HG03064 (cell line): ENCODE data around the gene TSPAN12.
"Not testable (repeated sequence)": the region's sequence is repeated elsewhere in the genome, so short reads cannot be mapped to it uniquely, and the experiment has no call there.

Experiments
- ATAC-seq: cut with Tn5 transposase; IDR thresholded peaks from one replicate; pipeline ENCODE4 v1.9.1; 2021; ENCODE audit warnings: low read depth; ENCODE audit not compliant: unreplicated experiment

The TSPAN12 gene, protein sequence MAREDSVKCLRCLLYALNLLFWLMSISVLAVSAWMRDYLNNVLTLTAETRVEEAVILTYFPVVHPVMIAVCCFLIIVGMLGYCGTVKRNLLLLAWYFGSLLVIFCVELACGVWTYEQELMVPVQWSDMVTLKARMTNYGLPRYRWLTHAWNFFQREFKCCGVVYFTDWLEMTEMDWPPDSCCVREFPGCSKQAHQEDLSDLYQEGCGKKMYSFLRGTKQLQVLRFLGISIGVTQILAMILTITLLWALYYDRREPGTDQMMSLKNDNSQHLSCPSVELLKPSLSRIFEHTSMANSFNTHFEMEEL

DNA sequence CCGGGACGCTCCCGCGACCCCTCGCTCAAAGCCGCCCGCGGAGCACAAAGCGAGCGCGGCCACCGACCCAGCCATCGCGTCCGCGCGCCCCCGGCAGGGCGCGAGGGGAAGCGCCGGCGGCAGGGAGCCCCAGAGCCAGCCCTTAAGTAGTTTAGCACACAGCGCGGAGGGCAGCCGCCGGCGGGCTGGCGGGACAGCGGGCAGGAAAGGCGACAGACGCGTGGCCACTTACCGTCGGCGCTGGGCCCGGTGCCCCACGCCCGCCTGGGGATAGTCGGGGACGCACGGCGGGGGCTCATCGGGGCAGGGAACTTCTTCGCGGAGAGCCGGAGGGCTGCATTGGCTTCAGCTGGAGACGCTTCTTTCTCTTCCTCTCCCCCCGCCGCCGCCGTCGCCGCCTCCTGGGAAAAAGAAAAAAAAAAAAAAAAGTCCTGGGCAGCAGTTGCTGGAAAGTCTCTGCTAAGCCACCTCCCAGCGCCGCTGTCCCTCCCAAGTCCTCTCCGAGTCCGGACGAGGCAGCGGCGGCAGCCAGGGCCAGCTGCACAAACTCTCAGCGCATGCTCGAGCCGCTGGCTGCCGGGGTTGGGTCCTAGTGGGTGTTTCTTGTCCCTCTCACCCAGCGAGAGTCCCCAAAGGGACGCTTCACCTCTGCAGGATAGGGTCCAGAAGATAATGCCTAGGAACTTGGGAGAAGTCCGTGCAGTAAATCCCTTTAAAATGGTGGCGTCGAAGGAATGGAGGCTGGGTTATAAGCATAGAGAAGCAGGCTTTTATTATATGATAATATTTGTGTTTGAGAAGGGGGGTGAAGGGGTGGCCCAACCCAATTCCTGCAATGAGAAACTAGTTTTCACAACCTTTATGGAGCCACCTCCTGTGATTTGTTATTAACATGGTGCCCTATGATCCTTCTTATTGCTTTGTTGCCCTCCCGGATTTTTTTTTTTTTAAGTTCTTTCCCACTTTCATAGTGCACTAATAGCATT lies at the start of gene TSPAN12:
Gene TSPAN12, minus strand, starts transcription at position 557 of the 986 bp plus-strand sequence. CDS start 1,381 bp downstream, outside the sequence.
- peak; percentile 88 for ATAC-seq

DNA sequence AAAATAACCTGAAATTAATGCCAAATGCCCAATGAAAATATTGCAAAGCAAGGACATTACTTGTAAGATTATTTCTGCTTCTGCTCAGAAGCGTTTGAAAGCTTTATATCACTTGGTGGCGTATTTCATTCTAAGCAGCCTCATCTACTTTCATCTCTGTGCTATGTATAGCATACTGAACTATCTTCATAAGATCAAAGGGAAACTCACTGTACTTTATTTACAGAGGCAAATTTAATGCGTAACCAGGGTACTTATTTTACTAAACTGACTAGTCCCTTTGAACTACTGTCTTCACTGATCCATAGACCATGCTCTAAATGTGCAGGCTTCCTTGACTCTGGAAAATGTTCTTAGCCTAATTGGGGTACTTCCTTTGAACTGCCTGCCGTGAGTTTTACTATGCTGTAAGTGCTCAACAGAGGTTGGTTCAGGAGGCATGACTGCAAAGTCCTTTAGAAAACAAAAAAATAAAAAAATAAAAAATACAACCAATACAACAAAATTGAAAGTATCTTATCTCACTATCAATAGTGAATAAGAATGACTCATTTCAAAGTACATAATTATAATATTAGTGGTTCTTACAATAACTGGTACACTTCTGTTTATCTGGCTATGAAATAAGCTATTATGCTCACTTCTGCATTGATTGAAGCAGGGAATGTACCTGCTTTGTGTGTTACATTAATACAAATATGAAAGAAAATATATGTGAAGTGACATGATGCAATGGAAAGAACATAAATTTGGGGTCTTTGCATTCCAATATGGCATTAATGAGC lies 41.0 kb upstream of the TSPAN12 start:
- ATAC-seq, result no peak

DNA sequence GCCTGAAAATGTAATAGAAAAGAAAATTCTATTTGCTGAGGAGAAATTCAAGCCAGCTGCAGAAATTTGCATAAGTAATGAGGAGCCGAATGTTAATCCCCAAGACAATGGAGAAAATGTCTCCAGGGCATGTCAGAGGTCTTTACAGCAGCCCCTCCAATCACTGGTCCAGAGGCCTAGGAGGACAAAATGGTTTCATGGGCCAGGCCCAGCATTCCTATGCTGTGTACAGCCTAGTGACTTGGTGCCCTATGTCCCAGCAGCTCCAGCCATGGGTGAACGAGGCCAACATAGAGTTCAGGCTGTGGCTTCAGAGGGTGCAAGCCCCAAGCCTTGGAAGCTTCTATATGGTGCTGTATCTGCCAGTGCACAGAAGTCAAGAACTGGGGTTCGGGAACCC lies 37.3 kb upstream of the TSPAN12 start:
- not testable (repeated sequence) for ATAC-seq

DNA sequence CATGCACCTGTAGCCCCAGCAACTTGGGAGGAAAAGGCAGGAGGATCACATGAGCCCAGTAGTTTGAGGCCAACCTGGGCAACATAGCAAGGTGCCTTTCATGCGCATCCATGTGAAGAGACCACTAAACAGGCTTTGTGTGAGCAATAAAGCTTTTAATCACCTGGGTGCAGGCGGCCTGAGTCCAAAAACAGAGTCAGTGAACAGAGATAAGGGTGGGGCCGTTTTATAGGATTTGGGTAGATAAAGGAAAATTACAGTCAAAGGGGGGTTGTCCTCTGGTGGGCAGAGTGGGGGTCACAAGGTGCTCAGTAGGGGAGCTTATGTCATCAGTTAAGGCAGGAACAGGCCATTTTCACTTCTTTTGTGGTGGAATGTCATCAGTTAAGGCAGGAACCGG lies 27.7 kb upstream of the TSPAN12 start:
- ATAC-seq, result not testable (repeated sequence)

DNA sequence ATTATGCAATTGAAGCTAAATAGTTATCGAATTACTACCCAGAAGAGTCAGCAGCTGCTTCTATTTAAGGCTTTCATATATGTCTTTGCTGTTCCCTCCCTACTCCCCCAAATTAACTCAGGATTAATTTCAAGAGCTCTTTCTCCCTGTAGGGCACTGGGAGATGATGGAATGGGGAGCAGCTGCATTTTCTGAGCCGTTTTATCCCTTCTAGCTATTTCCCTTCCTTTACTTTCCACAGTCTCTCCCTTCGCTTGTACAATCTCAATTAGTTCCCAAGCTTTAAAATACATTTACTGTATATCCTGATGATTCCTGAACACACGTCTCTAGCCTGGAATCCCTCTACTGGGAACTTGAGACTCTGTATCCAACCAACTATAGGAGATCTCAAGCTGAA lies 19.8 kb upstream of the TSPAN12 start:
- no peak for ATAC-seq

DNA sequence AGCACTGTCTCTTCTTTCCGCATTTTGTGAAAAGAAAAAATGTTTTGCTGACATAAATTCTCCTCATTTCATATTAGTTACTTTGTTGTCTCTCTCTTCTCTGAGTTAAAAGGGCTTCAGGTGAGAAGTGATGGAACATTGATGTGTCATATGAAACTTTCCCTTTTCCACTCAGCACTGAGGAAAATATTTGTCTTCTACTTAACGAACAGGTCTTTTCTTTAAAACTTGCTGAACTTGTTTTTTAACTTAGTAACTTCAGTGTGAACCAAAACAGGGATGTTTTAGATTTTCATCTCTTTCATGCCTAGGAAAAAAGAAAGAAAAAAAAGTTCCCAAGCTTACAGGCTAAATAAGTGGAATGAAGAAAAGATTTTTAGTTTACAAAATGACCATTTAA lies 19.0 kb upstream of the TSPAN12 start:
- no peak for ATAC-seq

DNA sequence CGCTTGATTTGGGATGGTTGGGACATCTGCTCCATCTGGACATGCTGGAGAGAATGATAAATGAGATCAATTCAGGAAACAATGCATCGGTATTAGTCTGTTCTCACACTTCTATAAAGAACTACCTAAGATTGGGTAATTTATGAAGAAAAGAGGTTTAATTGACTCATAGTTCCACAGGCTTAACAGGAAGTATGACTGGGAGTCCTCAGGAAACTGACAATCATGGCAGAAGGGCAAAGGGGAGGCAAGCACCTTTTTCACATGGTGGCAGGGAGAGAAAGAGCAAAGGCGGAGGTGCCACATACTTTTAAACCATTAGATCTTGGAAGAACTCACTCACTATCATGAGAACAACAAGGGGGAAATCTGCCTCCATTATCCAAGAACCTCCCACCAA lies 16.8 kb upstream of the TSPAN12 start:
- no peak for ATAC-seq

DNA sequence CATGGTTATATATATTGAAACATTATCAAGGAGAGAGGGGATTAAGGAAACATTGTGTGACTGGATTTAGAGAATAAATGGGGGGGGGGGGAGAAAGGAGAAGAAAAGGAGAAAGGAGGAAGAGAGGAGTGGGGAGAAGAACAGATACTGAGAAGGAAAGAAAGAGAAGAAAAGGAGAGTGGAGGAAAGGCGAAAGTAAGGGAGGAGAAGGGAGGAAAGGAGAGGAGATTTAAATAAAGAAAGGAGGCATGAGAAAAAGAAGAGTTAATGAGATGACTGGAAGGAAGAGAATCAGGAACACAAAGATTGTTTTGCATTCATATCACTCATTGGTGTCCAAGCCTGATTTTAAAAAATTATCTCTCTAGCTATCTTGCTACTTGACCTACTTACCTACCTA lies 16.1 kb upstream of the TSPAN12 start:
- ATAC-seq, result no peak

DNA sequence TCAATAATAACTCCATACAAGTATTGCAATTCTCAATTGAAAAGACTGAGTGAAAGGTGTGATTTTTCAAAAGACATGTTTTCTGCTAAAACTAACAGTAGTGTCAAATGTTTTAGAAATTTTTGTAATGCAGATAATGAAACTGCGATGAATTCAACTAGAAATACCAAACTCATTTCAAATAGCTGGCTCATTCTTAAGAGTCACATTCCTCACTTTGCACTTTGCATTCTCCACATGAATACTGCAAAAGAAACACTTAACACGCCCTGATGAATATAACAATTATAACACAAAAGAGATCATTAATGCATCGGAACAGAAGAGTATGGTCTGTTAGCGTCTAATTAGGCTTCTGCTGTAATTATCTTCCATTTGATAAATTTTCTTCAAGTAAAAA lies 15.5 kb upstream of the TSPAN12 start:
- no peak for ATAC-seq

DNA sequence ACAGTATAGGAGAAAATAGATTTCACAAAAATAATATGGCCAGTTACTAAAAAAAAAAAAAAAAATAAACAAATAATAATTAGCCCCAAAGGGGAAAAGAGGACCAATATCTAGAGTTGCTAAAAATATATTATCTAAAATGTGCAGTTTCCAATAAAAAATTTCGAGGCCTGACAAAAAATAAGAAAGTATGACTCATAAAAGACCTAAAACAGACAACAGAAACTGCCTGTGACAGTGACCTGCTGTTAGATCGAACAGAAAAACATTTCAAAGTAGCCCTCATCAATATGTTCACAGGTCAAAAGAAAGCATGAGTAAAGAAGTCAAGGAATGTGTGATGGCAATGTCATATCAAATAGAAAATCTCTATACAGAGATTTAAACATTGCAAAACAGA lies 11.8 kb upstream of the TSPAN12 start:
- no peak for ATAC-seq

DNA sequence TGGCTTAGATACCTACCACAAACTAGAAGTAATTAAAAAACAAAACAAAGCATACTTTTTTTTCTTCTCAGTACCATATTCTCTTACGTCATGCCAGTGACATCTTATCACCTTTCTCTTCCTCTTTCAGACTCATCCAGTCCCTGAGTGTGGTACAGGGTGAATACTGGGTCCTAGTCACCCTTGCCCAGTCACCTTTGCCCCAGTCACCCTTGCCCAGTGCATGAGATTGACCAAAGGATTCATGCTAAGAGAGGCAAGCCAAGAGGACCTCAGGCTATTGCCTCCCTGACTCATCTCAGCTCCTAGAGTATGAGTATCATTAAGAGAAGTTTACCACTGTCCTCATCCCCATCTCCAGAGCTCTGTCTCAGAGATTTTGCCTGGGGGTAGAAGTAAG lies 10.0 kb upstream of the TSPAN12 start:
- no peak for ATAC-seq

DNA sequence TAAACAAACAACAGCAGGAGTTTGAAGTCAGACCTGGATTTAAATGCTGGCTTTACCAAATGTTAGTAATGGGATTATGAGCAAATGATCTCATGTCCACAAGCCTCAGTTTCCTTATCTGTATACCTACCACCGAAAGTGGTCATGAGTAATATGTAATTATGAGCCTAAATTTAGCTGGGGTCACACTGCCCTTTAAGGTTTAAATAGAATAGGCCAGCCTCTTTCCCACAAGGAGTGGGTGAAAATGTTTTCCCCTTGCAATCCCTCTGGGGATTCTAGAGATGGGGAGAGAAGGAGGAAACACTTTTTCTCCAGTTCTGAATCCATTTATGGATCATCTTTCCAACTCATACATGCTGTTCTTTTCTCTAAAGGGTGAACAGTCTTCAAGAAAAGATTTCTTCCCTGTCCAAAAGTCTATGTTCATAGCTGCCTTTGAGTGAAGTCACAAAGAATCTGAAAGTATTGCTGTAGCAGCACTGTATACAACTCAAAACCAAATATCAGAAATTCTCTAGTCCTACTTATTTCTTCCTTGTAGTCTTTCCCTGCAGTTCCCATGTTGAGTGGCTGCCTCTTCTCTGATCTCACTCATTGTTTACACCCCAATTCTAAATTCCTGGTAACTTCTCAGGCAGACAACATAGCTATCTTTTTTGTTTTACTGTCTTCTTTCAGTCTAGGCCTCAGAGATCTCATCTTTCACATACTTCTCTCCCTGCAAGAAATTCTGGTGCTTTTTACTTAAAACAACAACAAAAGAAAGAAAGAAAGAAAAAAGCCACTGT lies 7.4 kb upstream of the TSPAN12 start:
- no peak for ATAC-seq

DNA sequence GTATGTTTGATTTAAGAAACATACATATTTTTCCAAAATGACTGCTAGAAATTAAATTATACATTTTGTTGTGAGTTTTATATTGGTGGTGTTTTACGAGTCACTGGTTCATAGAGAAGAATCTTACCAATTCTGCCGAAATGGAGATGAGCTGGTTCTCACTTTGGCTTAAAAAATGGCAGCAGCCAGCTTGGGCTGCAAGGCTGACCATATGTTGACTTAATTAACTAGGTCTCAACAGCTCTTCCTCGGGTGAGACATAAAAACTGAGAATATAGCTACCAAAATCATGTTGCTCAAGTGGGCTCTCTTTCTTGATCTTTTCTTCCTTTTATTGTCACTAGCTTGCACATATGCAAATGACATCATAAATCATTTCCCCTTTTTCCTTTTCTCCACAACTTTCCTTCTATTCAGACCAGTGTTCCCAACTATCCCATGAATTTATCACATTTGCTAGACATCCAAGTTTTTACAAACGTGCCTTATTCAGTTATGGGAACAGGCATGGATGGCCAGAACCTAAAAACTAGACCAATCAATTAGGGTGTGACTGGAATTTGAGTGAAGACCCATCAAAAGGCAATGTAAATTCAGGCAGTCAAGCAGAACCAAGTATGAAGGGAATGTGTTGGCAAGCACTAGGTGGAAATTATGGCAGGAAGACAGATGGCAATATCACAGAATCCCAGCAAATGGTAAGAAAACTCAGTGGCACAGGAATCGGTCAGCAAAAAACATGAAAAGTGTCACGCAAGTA lies 6.4 kb upstream of the TSPAN12 start:
- no peak for ATAC-seq

DNA sequence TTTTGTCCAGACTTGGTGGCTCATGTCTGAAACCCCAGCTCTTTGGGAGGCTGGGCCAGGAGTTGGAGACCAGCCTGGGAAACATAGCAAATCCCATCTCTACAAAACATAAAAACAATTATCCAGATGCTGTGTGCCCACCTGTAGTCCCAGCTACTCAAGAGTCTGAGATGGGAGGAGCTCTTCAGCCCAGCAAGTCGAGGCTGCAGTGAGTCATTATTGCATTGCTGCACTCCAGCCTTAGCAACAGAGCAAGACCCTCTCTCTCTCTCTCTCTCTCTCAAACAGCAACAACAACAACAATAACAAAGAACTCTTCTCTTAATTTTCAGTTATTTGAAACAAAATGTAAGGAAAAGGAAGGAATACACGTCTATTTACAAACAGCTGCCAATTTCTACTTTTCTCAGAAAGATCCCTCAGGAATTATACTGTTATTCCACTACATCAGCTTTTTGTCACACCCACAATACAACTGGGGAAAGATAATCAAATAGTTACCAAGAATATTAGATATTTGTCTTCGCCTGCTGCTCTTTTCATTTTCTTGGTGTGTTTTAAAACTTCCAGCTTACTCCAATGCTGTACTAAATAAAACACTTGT lies 5.1 kb upstream of the TSPAN12 start:
- no peak for ATAC-seq

DNA sequence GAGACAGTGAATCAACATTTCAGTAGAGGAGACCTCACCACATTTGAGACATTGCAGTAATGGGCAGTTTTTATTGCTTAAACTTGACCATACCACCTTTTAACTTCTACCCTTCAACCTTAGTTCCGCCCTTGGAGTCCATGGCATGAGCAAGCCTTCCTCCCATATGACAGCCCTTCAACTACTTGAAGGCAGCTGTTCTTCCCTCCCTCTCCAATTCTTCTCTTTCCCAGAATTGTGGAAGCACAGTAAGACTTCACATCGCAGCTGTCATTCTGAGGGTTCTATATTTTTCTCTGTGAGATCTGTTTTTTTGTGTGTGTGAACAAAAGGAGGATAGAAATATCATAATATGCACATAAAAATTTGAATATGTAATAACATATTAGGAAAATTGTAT lies 2.2 kb upstream of the TSPAN12 start:
- ATAC-seq, result no peak

DNA sequence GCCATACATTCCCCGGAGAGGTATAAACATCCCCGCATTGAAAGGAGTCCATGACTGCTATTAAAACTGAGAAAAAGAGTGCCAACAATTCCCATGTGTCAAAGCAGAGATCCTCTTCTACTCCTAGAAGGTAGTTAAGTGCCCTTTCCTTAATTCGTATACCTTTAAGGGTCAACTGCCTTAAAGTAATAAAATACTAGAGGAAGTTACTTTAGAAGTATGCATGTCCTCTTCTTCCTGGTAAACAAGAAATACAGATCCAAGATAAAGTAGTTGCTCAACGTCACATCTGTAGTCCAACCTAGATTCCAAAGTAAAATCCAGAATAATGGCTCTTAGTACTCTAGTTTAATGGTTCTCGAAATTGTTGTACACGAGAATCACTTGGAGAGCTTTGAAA lies 1.5 kb upstream of the TSPAN12 start:
- ATAC-seq, result no peak

DNA sequence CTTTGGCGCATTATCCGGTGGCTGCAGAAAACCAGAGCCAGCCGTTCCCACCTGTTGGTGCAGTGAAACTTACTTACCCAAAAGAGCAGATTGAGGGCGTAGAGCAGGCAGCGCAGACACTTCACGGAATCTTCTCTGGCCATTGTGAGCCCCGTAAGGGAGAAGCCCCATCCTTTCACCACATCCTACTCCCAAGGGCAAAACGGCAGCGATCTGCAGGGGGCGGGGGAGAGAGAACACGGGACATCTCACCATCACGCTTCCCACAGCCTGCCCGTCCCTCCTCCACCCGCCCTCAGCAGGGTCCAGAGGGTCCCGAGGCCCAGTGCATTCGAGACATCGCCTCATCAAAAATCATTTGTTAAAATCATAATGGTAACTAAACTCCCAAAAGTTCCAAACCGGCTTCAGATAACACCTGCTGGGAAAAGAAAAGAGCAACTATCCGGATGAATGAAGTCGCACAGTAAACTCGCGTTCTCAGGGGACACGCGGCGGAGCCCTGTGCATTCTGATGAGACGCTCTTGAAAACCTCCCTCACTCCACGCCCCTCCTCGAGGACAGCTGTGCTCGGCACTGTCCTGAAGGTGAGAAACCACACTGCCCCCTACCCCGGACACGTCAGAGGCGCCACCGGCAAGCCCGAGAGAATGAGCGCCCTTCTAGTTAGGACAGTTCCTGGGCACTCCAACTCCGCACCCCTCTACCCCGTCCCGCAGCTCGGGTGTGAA lies 1.2 kb downstream of the TSPAN12 start:
- ATAC-seq, result peak; percentile 61

DNA sequence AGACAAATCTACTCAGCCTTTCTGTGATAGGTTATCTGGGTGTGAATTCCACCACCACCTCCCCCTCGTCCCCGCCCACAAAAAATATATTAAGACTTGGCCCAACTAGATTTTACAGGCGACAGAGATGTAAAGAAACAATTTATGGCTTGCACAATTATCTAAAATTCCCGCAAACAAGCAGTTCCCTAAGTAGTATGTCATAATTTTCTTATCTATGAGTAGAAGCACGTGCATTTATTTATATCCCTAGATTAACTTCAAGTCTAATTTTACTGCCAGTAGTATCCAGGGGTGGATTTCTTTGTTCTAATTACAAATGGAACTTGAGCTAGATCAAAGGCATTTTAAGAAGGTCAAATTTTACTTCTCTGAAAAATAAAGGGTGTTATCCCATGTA lies 1.7 kb downstream of the TSPAN12 start:
- no peak for ATAC-seq
